Epithelial cell of esophagus (primary cell): ENCODE measurements around the gene QKI.

Source experiments
- DNase-seq: peaks from one replicate; pipeline ENCODE4 v3.0.0; 2010; ENCODE audit warnings: low read depth
- H3K4me3 ChIP-seq: 2 replicates; pipeline ENCODE4 v1.5.1; 2011; ENCODE audit warnings: mild to moderate bottlenecking, low read length, control low read depth
- CTCF ChIP-seq: IDR thresholded peaks from 2 replicates; pipeline ENCODE4 v1.5.1; 2011; ENCODE audit warnings: low read depth, mild to moderate bottlenecking, low read length, control low read depth, inconsistent platforms; ENCODE audit not compliant: insufficient read depth; ENCODE audit errors: missing control alignments

QKI gene

GRCh38 chr6:163554663-163555062 lies 140.1 kb downstream of the QKI start:
- peak; percentile 52 for DNase-seq
- no peak overlapping the region for H3K4me3 ChIP-seq

DNA sequence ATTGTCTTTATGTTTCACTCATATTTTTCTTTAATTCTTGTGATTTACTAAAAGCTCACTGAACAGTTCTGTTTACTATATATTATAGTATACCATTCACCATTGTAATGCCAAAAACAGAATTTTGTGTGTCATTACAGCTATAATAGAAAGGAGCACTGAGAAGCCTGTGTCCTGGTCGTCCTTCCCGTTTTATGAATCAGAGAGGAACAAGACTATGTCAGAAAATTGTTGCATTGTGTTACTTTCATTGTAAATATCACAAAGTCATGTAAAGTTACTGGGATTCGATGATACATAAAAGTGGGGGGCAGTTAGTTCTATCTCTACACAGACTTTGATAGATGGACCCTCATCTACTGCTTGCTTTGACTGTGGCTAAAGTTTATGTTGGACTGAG lies 145.1 kb downstream of the QKI start:
- TF ChIP-seq CTCF = no peak
- DNase-seq = no peak
- no peak overlapping the region for H3K4me3 ChIP-seq

More at GRCh38 chr6:163554663-163555062, 140.1 kb downstream of the QKI start:
- peak; percentile 49 for TF ChIP-seq CTCF

- no peak for TF ChIP-seq CTCF
- H3K4me3 ChIP-seq = no peak overlapping the region
- no peak for DNase-seq
These were observed 148.8 kb downstream of the QKI start for GRCh38 chr6:163563318-163563717.

DNA sequence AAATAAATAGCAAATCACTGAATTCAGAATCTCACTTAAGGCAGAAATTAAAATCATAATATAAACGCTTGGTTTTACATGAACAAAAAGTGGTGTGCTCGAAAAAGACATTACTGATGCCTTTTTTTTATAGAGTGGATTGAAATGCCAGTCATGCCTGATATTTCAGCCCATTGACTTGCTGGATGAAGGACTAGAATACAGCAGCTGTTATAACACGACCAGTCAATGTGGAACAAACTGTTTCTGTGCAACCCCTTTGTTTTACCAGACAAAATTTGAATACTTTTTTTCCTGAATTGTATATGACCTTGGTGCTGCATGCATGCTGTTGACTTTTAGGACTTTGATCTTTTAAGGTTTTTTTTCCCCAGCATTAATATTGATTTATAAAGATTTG lies 150.0 kb downstream of the QKI start:
- H3K4me3 ChIP-seq = no peak overlapping the region
- no peak for DNase-seq
- no peak for TF ChIP-seq CTCF

DNA sequence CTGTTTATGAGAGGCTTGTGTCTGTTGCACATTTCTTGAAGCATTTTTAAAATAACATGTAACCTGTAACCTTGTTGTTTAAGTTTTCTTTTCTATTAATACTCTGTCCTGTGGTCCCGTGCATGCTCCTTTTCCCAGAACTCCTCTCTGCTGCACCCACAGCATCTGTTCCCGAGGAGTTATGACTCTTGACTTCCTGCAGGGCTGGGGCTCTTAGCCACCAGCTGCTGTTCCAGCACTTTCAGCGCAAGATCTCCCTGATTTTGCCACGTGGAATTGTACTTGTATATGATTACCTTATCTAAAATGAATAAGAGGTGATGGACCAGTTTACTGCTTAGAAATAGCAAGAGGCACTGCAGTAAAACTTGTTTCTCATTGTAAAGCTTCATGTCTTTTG lies 150.6 kb downstream of the QKI start:
- TF ChIP-seq CTCF = no peak
- H3K4me3 ChIP-seq = no peak overlapping the region

DNA sequence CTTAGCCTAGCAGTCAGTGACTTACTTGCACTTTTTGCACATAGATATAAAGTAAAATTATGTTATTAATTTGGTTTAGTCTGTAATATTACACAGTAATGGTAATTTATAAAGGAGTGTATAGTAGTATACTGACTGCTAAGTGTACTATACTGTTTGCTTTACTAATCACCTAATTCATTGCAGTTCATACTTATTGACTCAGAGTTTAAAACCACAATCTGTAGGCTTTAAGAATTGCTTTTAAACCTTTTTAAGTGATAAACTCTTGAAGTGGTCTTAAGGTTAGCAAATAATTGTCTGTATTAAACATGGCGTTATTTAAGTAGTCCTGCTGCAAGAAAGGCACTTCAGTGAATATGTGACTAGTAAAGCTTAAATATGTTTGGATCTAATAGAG lies 151.5 kb downstream of the QKI start:
- no peak for DNase-seq
- TF ChIP-seq CTCF = no peak
- H3K4me3 ChIP-seq = no peak overlapping the region

More for the DNA sequence above, 150.6 kb downstream of the QKI start:
- DNase-seq = no peak

DNA sequence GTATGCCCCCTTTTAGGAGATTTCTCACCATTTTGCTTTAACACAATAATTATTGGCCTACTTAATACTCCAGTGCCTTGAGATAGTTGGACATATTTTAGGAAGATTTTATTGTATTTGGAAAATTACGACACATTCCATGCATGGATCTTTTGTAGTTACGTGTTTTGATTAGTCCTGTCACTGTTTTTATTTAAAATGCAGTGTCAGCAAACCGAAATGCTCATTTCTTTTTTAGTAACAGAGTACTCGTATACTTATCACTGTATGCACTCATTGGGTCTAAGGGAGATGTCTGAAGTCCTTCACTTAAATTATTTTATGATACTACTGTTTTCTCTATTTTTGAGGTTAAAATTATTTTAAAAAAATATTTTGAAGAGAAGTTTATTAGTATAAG lies 153.8 kb downstream of the QKI start:
- H3K4me3 ChIP-seq = no peak overlapping the region
- no peak for TF ChIP-seq CTCF
- DNase-seq = no peak
